ENCODE data around the gene SELENOM.
"Not testable (repeated sequence)": the region's sequence is repeated elsewhere in the genome, so short reads cannot be mapped to it uniquely, and the experiment has no call there.

The SELENOM gene

DNA sequence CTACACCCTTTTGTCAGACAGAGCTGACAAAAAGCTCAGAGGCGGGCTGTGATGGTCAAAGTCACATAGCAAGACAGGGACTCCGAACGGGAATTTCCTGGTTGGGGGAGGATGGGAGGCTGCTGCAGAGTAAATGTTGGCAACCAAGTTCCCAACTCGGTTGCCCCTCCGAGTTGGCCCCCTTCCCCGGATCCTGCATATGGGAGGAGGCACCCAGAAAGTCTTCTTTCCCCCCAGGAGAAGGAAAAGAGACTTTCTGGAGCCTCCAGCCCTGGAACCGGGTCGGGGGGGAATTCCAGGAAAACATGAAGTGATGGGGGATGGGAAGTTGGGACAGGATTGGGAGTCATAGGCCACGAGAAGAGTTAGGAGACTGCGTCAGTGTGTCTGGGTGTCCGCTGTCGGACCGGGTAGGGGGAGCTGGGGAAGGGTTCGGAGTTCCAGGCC, 614 bp downstream of the SELENOM start:
- DNase-seq (ENCODE audit: extremely low read depth in 1 of 2, low read depth in 1 of 2): no peak

DNA sequence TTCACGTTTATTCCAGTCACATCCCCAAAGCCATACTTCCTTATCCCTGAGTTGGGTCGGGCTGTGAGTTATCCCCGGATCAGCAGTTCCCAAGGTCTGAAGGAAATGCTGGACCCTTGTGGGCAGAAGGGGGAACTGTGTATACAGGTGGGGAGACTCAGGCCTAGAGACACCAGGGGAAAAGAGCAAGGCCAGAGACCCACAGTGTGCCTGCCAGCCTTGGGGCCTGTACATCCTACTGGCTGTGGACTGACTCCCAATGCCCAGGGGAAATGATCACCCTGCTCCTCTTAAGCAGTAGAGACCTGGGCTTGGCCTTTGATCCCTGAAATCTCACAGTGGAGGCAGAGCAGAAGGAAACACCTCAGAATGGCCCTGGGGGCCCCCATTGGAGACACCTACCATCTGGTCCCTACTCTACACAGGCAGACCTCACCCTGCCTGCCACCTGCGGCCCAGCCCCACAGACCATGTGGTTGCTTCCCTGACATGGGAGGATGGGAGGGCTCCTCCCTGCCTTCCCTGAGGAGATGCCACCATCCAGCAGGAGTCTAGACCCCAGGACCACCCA, 1.3 kb downstream of the SELENOM start:
- DNase-seq (ENCODE audit: extremely low read depth in 1 of 2, low read depth in 1 of 2): no peak

DNA sequence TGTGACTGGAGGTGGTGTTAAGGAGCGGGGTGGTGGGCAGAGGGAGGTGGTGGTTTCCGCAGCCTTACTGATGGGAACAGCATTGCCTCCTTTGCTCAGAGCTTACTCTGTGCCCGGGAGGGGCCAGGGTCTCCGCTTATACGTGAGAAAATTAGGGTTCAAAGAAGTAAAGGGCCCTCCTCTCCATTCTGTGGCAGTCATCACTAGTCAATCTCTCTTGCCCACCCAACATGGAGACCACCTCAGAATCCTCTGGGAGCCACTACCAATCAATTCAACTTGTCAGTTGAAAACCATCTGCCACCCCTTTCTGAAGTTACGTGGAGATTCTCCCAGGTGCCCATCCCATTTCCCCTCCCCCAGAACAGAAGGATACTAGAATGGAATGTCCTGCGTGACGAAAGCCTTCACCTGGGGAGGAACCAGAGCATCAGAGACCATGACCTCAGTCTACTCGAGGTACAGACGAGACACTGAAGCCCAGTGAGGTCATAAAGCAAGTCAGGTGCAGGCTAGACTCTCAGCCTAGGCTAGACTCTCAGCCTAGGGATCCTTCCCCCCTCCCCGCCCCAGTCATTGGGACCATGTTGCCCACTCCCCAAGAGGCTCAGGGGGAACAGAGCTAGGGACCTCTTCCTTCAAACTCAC, 2.0 kb downstream of the SELENOM start:
- DNase-seq (ENCODE audit: extremely low read depth in 1 of 2, low read depth in 1 of 2): no peak

DNA sequence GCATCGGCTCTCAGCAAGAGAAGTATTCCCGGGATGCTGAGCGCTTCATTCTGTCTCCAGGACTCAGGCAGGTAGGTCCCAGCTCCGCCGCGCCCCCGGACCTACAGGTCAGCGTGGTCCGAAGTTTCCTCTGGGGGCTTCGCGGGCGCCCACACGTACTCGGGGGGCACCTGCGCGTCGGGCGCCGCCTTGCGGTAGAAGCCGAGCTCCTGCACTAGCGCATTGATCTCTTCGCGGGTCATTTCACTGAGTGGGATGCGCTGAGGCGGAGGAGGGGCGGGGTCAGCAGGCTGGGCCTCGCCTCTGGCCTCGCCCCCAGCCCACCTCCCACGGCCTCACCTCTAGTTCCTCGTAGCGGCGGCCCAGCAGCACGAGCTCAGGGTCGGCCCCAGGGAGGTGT, 2.5 kb downstream of the SELENOM start:
- no peak for DNase-seq (ENCODE audit: extremely low read depth in 1 of 2, low read depth in 1 of 2)

DNA sequence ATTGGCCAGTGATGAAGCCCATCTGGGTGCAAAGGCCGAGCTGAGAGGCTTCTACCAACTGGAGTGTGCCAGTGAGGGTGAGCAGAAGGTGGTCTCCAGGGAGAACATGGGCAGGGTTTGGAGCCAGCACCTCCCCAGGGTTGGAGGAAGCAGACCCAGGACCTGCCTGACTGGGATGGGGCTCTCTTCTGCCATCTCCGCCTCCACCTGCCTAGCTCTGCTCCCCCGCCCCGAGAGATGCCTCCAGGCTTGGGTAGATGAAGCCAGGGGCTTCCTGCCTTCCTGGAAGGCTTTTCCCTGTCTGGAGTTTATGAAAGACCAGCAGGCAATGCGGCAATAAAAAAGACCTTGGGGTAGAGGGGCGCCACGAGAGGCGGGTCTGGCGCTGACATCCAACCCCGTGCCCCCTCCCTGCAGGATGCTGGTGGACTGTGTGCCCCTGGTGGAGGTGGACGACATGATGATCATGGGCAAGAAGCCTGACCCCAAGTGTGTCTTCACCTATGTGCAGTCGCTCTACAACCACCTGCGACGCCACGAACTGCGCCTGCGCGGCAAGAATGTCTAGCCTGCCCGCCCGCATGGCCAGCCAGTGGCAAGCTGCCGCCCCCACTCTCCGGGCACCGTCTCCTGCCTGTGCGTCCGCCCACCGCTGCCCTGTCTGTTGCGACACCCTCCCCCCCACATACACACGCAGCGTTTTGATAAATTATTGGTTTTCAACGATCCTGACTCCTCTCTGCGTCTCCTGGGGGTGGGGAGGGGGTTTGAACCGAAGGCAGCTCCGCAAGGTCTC, 3.3 kb downstream of the SELENOM start:
- no peak for DNase-seq (ENCODE audit: extremely low read depth in 1 of 2, low read depth in 1 of 2)

DNA sequence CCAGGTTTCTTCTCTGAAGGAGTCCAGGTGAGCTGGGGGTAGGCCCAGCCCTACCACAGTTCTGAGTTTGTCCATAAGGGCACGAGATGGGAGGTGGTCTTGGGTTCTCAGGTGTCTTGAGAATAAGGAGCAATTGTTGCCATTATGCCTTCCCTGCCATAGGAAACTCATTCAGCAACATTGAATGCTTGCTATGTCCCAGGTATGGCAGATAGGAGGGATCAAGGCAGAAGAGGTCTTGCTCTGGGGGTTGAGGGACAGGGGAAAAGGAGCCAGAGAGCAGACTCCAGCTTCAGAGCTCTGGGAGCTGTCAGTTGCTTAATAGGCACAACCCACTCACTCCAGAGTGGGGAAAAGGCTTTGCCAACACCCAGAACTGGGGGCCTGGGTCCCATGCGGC, 4.3 kb downstream of the SELENOM start:
- DNase-seq (ENCODE audit: extremely low read depth in 1 of 2, low read depth in 1 of 2): no peak

DNA sequence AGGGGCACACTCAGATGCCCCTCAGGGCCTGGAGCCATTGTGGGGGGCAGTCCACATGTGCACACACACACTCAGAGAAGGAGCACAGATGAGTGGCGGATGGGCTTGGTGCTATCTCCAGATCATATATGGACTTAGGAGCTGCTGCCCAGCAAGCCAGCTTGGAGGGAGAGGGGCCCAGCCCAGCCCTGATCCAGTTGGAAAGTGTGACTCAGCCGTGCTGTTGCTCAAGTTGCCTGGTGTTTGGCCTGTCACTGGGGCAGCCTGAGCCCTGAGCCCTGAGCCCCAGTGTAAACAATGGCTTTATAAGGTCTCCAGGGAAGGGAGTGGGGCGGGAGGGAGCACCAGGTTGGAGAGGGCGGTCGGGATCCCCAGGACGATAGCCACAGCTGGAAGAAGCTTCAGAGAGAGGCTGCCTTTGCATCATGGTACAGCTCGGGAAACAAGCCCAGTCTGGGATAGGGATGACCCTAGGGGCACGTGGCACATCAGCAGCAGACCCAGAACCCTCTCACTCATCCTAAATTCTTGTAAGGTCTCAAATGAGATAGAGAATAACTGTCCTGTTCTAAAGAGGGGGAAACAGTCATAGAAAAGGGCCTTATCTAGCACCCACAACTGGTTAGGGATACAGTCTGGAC, 4.8 kb downstream of the SELENOM start:
- DNase-seq (ENCODE audit: extremely low read depth in 1 of 2, low read depth in 1 of 2): no peak

DNA sequence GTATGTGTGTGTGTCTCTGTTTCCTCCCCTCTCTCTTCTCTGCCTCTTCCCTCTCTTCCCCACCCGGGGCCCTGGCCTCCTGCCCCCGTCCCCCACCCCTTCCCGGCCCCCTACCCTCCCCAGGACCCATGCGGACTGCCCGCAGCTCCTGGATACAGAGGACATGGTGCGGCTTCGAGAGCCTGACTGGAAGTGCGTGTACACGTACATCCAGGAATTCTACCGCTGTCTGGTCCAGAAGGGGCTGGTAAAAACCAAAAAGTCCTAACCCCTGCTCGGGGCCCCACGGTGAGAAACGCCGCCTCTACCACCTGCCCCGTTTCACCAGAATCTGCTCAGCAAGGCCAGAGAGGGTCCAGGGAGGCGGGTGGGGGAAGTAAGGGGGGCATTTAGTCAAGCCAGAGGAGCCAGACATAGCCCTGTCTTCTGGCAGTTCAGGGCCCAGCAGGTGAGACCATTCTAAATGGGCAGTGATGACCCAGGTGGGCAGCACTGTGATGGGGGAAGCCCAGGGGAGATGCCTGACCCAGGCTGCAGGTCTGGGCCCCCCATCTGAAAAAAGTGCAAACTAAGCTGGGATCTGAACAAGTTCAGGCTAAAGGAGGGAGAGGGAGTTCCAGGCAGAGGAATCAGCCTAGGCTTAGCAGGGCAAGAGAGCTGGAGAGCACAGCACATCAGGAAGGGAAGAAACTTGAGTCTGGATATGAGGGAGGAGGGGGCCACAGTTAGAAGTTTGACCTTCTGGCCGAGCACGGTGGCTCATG, 6.4 kb downstream of the SELENOM start:
- no peak for DNase-seq (ENCODE audit: extremely low read depth in 1 of 2, low read depth in 1 of 2)

DNA sequence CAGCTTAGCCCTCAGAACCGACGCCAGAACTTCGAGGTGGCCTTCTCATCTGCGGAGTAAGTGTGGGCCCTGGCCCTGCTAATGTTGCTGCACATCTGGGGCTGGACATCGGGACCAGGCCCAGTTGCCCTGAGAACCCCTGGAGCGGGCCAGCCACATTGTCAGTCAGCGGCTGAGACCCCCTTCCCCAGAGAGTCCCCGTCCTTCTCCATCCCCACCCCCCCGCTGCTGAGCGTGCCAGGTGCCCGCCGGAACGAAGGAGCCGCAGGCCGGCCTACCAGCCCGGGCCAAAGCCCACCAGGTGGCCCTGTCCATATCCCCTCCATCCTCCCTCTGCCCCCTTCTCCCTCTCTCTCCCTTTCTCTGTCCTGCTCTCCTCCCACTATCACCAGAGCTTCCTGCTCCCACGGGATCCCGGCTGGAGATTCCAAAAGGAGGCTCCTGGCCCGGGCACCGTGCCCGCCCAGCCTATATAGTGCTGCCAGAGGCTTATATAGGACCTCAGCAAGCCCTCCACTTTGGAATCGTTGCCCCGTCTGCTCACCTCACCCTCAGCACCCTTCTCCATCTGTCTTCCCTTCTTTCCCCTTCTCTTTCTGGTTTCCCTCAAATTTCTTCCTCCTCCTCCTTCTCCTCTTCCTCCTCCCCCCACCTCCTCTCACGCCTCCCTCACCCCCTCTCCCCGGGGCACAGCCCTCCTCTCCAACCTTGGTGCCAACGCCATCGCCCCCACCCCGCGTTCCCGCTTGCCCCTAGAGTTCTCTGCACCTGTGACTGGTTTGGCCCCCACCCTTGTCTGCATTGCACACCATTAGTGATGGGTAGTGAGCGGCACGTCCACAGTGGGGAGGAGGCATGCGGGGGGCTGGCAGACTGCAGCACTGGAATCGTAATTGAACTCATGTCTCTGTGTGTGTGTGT, 7.3 kb downstream of the SELENOM start:
- DNase-seq (ENCODE audit: extremely low read depth in 1 of 2, low read depth in 1 of 2): no peak

DNA sequence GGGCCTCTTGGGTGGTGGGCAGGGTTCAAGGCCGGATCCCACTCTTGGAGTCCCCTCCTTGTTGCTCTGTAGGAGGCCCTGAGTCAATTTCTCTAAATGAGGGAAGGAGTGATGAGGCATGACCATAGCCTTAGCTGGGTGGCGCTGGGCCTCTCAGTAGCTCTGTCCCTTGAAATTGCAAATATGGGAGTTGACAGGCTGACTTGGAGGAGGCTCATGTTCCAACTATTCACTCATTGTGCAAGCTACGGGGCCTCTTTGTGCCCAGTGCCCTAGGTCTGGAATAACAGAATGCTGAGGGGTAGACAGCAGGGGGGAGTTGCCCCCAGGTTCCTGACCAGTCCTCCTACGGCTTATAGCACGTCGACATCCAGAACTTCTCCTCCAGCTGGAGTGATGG, 8.0 kb downstream of the SELENOM start:
- DNase-seq (ENCODE audit: extremely low read depth in 1 of 2, low read depth in 1 of 2): no peak

DNA sequence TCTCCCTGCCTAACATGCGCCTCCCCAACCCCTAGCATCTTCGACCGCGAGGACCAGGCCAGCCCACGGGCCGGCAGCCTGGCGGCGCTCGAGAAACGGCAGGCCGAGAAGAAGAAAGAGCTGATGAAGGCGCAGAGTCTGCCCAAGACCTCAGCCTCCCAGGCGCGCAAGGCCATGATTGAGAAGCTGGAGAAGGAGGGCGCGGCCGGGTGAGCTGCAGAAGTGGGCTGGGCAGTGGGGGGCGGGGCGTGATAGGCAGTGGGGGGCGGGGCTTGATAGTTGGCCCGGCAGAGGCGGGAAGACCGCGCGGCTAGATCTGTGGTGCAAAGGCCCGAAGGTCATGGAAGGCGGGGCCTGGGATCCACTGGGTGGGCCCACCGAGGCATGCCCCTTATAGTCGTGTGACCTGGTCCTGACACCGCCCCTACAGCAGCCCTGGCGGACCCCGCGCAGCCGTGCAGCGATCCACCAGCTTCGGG, 8.7 kb downstream of the SELENOM start:
- DNase-seq (ENCODE audit: extremely low read depth in 1 of 2, low read depth in 1 of 2): no peak

DNA sequence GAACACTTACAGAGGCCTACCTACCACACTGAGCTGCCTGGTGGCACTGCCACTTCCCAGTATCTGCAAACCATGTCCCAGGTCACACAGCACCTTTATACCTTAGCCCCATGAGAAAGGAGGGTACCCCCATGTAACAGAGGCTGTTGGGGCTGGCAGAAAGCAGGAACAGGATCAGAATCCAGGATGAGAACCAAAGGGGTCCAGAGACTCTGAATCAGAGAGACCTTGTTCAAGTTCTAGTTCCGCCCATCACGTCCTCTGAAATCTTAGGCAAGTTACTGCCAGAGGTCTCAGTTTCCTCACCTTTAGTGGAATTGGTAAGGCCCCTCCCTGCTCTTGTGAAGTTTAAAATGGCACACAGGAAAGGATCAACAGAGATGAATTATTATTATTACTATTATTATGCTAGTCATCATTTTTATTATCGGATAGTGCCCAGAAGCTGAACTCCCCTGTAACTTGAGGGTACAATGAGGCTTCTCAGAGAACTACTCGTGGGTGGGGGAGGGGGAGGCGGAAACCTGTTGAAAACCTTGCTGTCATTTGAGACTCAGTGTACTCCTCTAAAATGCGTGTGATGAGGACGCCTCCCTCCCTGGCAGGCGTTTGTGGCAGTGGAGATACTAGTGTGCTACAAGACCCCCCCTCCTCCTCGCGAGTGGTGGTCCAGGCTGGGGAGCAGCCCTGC, 9.3 kb downstream of the SELENOM start:
- DNase-seq (ENCODE audit: extremely low read depth in 1 of 2, low read depth in 1 of 2): no peak

DNA sequence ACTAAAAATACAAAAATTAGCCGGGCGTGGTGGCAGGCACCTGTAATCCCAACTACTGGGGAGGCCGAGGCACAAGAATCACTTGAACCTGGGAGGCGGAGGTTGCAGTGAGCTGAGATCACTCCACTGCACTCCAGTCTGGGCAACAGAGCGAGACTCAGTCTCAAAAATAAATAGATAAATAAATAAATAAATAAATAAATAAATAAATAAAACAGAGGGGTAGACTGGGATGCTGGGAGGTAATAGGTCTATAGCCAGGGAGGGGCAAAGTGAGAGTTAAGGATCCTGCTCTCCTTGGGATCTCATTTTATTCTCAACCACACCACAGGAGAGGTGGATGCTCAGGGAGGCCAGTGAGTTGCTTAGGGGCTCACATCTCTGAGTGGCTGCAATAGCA, 9.8 kb downstream of the SELENOM start:
- not testable (repeated sequence) for DNase-seq (ENCODE audit: extremely low read depth in 1 of 2, low read depth in 1 of 2)

DNA sequence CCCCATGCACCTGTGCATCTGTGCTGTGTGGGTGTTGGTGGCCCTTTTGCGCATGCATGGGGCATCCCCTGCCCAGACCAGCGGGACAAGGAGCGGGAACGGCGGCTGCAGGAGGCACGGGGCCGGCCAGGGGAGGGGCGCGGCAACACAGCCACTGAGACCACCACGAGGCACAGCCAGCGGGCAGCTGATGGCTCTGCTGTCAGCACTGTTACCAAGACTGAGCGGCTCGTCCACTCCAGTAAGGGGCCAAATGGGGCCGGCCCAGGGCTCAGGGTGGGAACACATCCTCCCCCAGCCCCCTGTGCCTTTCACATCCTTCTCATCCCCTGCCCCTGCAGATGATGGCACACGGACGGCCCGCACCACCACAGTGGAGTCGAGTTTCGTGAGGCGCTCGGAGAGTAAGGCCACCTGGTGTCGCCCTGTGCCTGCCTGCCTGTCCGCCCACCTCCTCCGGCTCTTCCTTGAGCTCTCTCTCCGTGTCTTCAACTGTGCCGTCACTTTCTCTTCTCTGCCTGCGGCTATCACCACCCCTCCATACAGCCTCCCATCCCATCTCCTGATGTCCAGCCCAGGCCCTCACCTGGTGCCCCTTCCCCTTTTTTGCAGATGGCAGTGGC, 10.6 kb downstream of the SELENOM start:
- DNase-seq (ENCODE audit: extremely low read depth in 1 of 2, low read depth in 1 of 2): no peak

DNA sequence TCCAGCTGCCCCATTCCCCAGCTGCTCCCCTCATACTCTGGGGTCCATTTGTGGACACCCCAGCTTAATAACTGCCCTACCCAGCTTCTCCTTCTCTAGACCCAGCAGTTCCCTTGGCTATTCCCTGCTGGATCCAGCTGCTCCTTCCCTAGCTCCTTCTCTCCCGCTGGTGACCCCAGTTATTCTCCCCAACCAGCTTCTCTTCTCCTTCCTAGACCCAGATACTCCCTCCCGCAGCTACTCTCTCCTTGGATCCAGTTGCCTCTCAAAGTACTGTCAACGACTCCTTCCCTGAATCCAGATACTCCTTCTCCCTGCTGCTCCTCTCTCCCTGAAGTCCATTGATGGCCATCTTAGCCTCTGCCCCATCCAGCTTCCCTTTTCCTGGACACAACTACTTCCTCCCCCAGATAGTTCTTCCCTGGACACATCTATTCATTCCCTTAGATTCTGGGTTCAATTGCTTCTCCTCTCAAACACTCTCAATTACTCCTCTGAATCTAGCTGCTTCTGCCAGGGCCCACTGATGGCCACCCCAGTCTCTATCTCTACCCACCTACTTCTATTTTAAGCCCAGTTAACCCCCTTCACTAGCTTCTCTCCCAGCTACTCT, 11.6 kb downstream of the SELENOM start:
- DNase-seq (ENCODE audit: extremely low read depth in 1 of 2, low read depth in 1 of 2): no peak

DNA sequence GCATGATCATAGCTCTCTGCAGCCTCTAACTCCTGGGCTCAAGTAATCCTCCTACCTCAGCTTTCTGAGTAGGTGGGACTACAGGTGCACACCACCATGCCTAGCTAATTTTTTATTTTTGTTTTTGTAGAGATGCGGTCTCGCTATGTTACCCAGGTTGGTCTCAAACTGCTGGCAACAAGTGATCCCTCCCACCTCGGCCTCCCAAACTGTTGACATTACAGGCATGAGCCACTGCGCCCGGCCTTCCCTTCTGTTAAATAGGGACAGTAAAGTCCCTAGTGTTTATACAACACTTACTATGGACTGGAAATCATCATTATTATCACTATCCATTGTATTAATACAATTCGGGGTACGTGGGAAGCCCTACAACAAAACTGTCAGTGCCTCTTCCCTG, 12.6 kb downstream of the SELENOM start:
- no peak for DNase-seq (ENCODE audit: extremely low read depth in 1 of 2, low read depth in 1 of 2)

DNA sequence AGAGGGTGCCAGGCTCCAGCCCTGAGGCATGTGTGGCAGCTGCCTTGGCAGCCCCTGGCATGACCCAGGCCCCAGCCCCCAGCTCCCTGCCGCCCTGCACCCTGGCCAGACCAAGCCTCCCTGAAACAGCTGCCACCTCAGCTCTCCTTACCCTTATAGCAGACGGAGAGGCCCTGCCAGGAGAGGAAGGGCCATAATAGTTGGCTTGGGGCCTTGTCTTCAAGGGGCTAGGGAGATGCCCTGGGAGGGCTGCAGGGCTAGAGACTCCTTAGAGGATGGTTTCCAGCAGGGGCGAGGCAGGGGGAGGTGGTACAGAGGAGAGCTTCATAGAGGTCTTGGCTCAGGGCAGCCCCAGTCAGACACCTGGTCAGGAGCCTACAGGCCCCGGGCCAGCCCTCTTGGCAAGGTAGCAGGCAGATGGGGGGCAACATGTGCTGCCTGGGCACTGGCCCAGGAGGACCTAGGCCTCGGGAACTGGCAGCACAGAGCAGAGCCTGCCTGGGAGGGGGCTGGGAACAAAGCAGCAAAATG, 13.3 kb downstream of the SELENOM start:
- no peak for DNase-seq (ENCODE audit: extremely low read depth in 1 of 2, low read depth in 1 of 2)

All from activated CD8-positive, alpha-beta memory T cell treated with anti-CD3 and anti-CD28 coated beads for 1 hour (primary cell).